ACHN (cell line): ENCODE results near the gene CDH22.

Experiments used
- DNase-seq: peaks from one replicate; pipeline ENCODE4 v3.0.0-alpha.2; 2015
- in situ Hi-C: cut with HindIII; loops from 2 replicates; pipeline ENCODE4 v1.10.0; 2017; ENCODE audit warnings: low sequenced_read_pairs, low pct_ligation_motif_present, low pct_unique_long_range_greater_than_20kb

CDH22 gene

GRCh38 chr20:46173652-46174468 is 134.4 kb downstream of the CDH22 start:
- in situ Hi-C loops: no loop called here
- no peak for DNase-seq

GRCh38 chr20:46172961-46173536 is 135.2 kb downstream of the CDH22 start:
- in situ Hi-C loops: no loop called here
- DNase-seq: no peak

DNA sequence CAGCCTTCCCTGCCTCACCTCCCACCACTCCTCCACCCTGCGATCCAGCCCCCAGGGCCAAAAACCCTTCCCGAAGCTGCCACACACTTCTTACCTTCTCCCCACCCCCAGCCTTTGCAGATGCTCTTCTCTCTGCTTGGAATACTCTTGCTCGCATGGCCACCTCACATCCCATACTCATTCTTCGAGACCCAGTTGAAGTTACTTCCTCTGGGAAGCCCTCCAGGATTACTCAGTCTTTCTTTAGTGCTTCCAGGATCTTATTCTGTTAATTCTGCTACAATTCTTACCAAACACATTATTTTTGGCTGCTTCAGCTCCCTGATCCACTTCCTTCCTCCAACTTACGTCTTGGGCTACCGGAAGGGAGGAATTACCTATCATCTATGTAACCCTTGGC is 135.8 kb downstream of the CDH22 start:
- no peak for DNase-seq
- in situ Hi-C loops: no loop called here

DNA sequence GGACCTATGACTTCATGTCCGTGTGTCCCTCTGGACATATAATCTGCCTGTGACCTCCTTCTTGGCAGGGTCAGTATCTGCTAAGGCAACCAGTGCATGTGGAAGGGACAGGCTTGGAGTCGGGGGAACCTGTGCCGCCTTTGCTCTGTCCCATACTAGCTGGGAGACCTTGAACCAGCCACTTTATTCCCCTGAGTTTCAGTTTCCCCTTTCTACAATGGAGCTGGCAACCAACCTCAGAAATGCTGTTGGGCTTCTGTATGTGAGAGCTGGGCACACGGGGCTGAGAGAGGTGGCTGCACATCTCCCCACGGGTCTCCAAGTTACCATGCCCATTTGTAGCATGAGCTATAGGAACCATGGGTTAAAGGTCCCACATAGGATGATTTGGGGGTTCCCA is 136.4 kb downstream of the CDH22 start:
- DNase-seq: no peak

GRCh38 chr20:46171476-46171875 is 136.8 kb downstream of the CDH22 start:
- no peak for DNase-seq
- in situ Hi-C loops: no loop called here

More for the DNA sequence above, 136.4 kb downstream of the CDH22 start:
- in situ Hi-C loops: no loop called here

GRCh38 chr20:46169245-46170171 is 138.8 kb downstream of the CDH22 start:
- no peak for DNase-seq
- in situ Hi-C loops: no loop called here

DNA sequence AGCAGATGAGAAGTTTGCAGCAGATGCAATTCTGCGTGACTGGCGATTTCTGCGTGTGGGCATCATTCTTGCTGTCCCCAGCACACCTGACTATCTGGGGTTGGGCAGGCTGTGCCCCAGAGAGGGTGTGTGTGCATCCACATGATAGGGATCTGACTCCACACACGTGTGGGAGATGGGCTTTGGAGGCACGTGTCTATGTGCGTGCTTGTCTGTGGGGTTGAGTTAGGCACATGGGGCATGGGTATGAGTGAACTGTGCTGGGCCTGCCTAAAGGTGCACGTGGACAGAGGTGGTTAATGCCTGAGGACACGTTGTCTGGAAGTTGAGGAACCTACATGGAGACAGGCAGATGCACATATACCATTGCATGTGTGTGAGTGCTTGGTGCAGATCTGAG is 139.9 kb downstream of the CDH22 start:
- no peak for DNase-seq
- in situ Hi-C loops: no loop called here

DNA sequence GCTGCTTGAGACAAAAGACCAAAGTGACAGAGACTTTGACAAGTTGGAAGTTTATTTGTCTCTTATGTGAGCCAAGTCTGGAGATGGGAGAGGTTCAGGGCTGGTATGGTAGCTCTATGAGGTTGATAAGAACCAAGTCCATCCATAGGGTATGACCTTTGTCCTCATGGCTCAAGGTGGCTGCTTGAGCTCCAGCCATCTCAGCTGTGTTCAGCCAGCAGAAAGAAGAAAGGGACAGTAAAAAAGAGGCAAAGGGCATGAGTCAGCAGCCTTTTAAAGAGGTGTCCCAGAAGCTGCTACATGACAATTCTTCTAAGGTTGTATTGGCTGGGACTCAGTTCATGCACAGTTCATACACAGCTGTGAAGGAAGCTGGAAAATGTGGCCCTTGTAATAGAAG is 141.2 kb downstream of the CDH22 start:
- DNase-seq: no peak
- in situ Hi-C loops: no loop called here

- DNase-seq: no peak
- in situ Hi-C loops: no loop called here
These were observed 144.0 kb downstream of the CDH22 start for GRCh38 chr20:46164254-46164653.

DNA sequence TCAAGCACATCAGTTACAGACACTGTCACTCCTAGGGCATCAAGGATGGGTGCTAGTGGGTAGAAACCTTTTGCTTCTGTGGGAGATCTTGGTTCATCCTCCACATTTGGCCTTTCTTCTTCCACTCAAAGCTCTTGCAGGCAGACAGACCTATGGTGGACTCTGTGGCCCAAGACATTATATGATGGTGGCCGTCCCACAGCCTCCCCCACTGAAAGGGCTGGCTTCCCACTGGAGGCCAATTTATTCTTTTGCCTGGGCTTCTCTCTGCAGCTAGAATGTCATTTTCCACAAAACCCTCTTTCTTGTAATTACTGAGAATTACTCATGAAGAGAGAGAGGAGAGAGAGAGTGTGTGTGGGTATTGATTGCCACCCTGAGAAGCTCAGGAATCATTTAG is 146.4 kb downstream of the CDH22 start:
- in situ Hi-C loops: no loop called here

GRCh38 chr20:46160661-46161060 is 147.6 kb downstream of the CDH22 start:
- DNase-seq: no peak
- in situ Hi-C loops: no loop called here

More for the DNA sequence above, 146.4 kb downstream of the CDH22 start:
- DNase-seq: no peak

- DNase-seq: no peak
- in situ Hi-C loops: no loop called here
These were observed 149.0 kb downstream of the CDH22 start for GRCh38 chr20:46159101-46159897.

DNA sequence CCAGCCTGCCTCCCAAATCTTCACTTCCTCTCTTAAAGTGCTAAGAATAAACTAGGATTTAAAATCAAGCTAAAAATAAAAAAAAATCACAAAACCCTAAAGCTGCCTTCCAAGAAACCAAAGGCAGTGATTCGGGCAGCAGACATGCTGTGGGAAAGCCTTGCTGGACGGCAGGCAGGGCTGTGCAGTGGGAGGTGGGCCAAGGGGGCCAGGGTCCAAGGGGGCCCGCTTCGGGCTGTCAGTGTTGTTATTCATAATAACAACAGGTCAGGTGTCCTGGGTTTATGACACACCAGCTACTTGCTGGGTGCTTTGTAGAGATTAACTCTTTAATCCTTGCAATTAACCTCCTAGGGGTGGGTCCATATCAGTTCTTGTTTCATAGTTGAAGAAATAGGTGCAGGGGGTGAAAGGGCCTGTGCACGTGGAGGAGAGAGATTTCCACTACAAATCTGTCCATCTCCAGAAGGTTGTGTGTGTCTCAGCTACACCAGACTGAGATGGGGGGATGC is 149.8 kb downstream of the CDH22 start:
- DNase-seq: no peak
- in situ Hi-C loops: no loop called here

DNA sequence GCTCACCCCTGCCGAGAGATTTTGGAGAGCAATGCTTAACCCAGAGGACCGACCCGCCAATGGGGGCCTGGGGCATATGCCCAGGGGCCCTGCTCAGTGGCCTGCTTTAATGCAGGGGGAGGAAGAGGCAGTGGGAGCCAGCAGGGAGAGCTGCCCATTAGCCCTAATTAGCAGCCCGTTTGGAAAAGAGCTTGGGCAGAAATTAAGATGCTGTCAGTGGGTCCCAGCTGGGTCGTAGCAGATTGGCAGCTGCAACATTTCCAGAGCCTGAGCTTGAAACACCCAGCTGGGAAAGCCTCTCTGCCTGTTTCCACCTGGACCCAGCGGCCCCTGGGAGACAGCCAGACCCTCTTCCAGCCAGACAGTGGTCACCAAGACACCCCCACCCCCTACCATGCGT is 150.7 kb downstream of the CDH22 start:
- in situ Hi-C loops: no loop called here
- DNase-seq: no peak

DNA sequence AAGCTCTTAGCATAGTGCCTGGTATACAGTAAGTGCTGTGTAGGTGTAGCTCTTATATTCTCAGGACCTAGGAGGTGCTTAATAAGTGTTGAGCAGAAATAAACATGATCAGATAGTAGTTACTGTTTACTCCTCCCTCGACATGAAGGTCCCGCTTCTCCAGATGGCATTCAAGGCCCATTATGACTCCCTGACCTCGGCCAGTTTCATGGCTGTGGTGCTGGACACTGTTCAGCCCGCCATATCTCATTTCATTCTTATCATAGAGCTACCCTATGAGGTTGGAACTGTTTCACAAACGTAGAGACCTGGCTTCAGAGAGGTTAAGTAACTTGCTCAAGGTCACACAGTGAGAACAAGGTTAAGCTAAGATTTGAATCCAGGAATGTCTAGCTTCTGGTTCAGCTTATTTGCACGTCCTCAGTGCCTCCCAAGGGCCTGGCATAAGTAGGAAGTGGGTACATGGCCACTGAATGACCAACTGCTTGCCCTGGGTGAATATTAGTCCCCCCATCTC is 151.2 kb downstream of the CDH22 start:
- DNase-seq: no peak
- in situ Hi-C loops: no loop called here

DNA sequence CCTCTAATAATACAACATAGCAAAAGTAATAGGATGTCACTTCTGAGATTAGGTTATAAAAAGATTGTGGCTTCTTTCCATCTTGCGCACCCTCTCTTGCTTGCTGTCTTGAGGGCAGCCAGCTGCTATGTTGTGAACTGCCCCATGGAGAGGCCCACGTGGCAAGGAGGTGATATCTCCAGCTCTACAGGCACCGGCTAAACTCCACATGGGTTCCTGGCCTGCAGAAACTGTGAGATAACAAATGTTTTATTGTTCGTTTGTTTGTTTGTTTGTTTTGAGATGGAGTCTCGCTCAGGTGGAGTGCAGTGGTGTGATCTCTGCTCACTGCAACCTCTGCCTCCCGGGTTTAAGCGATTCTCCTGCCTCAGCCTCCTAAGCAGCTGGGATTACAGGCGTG is 152.2 kb downstream of the CDH22 start:
- in situ Hi-C loops: no loop called here
- no peak for DNase-seq

GRCh38 chr20:46154796-46155195 is 153.5 kb downstream of the CDH22 start:
- in situ Hi-C loops: no loop called here
- DNase-seq: no peak

DNA sequence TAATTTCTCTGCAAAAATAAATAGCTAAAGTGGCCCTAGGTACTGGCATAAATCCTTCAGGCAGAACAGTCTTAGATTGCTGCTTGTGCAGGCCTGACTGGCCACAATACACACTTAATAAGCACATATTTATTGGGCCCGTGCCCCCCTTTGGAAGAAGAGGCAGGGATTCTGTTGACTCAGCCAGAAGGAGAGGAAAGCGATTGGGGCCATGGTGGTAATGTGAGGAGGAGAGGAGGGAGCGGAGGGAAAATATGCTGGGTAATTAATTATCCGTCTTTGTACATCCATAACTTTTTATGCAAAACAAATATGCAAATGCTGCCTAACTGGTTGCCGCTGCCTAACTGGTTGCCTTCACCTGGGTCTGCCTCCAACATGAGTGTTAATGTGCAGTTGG is 154.0 kb downstream of the CDH22 start:
- DNase-seq: no peak
- in situ Hi-C loops: no loop called here
